WTC11 (cell line): ENCODE results near the gene CACNG3. TPM values are rescaled to one million over a fixed set of nuclear protein-coding genes. Genes with fewer than 3 reads are reported as not detected.

Experiments used
- ATAC-seq: fragments of 200-7000 bp; cut with Tn5 transposase; 2 replicates; pipeline ENCODE4 v1.10.0; 2021; ENCODE audit warnings: mild to moderate bottlenecking, moderate library complexity
- CTCF ChIA-PET: fragments of 300-600 bp; sonication (Branson Sonifier 250); formaldehyde crosslinking; loops from one replicate; lab custom pipeline; 2021; ENCODE audit warnings: antibody characterized with exemption; lab: Charles Lee
- POLR2A ChIA-PET: fragments of 350-600 bp; sonication (Branson Sonifier 250); formaldehyde crosslinking; loops from one replicate; lab custom pipeline; 2021; ENCODE audit warnings: antibody characterized with exemption; lab: Charles Lee
- DNase-seq: peaks from one replicate; pipeline ENCODE4 v3.0.0; 2021; ENCODE audit warnings: low spot score
- H3K27ac Mint-ChIP-seq: 2 replicates; pipeline ENCODE4 v1.8.0; 2021; ENCODE audit warnings: mixed read lengths
- H3K27me3 Mint-ChIP-seq: 2 replicates; pipeline ENCODE4 v1.8.0; 2021; ENCODE audit warnings: low read depth, mild to moderate bottlenecking, moderate library complexity, mixed read lengths
- H3K36me3 Mint-ChIP-seq: 2 replicates; pipeline ENCODE4 v1.8.0; 2021; ENCODE audit warnings: mixed read lengths
- H3K4me1 Mint-ChIP-seq: 2 replicates; pipeline ENCODE4 v1.8.0; 2022; ENCODE audit warnings: mixed read lengths
- H3K4me3 Mint-ChIP-seq: 2 replicates; pipeline ENCODE4 v1.8.0; 2021; ENCODE audit warnings: mild to moderate bottlenecking, moderate library complexity, mixed read lengths
- H3K9me3 Mint-ChIP-seq: 2 replicates; pipeline ENCODE4 v1.8.0; 2021; ENCODE audit warnings: mixed read lengths
- CREB1 ChIP-seq: sonication (generic); formaldehyde crosslinking; IDR thresholded peaks from 2 replicates; pipeline ENCODE4 v1.8.0; 2023; ENCODE audit warnings: mild to moderate bottlenecking, missing genetic modification reagents
- CTCF ChIP-seq: fragments of 200-600 bp; IDR thresholded peaks from 2 replicates; pipeline ENCODE4 v1.8.0; 2022; ENCODE audit warnings: antibody characterized with exemption
- EMX1 ChIP-seq: fragments of 250-450 bp; sonication (Bioruptor Pico); IDR thresholded peaks from 2 replicates; pipeline ENCODE4 v1.8.0; 2021; ENCODE audit warnings: mild to moderate bottlenecking
- JUN ChIP-seq: sonication (generic); formaldehyde crosslinking; IDR thresholded peaks from 2 replicates; pipeline ENCODE4 v1.8.0; 2023; ENCODE audit warnings: mild to moderate bottlenecking, missing genetic modification reagents
- MYBL2 ChIP-seq: sonication (generic); formaldehyde crosslinking; IDR thresholded peaks from 2 replicates; pipeline ENCODE4 v1.8.1; 2023; ENCODE audit warnings: mild to moderate bottlenecking, moderate library complexity, missing genetic modification reagents
- NFE2L1 ChIP-seq: sonication (generic); formaldehyde crosslinking; IDR thresholded peaks from 2 replicates; pipeline ENCODE4 v1.8.1; 2023; ENCODE audit warnings: missing genetic modification reagents
- NFYB ChIP-seq: sonication (generic); formaldehyde crosslinking; conservative IDR thresholded peaks from 2 replicates; pipeline ENCODE4 v1.8.0; 2022; ENCODE audit warnings: low read depth, missing genetic modification reagents
- NR2C2 ChIP-seq: sonication (generic); formaldehyde crosslinking; IDR thresholded peaks from 2 replicates; pipeline ENCODE4 v1.8.0; 2022; ENCODE audit warnings: mild to moderate bottlenecking, missing genetic modification reagents
- RORB ChIP-seq: fragments of 250-450 bp; sonication (Bioruptor Pico); IDR thresholded peaks from 2 replicates; pipeline ENCODE4 v1.9.0; 2021; ENCODE audit warnings: mild to moderate bottlenecking
- TP53 ChIP-seq: sonication (generic); formaldehyde crosslinking; IDR thresholded peaks from 2 replicates; pipeline ENCODE4 v1.8.1; 2023; ENCODE audit warnings: mild to moderate bottlenecking, missing genetic modification reagents
- ZBTB21 ChIP-seq: sonication (generic); formaldehyde crosslinking; IDR thresholded peaks from 2 replicates; pipeline ENCODE4 v1.8.1; 2023; ENCODE audit warnings: mild to moderate bottlenecking, missing genetic modification reagents, borderline replicate concordance
- ZMAT4 ChIP-seq: fragments of 250-450 bp; sonication (Bioruptor Pico); IDR thresholded peaks from 2 replicates; pipeline ENCODE4 v1.9.0; 2021; ENCODE audit warnings: mild to moderate bottlenecking
- ZNF121 ChIP-seq: sonication (generic); formaldehyde crosslinking; IDR thresholded peaks from 2 replicates; pipeline ENCODE4 v1.8.0; 2023; ENCODE audit warnings: missing genetic modification reagents
- ZNF263 ChIP-seq: sonication (generic); formaldehyde crosslinking; IDR thresholded peaks from 2 replicates; pipeline ENCODE4 v1.8.1; 2022; ENCODE audit warnings: low read depth, mild to moderate bottlenecking, moderate library complexity, missing genetic modification reagents
- ZNF317 ChIP-seq: sonication (generic); formaldehyde crosslinking; IDR thresholded peaks from 2 replicates; pipeline ENCODE4 v1.8.1; 2023; ENCODE audit warnings: low read depth, mild to moderate bottlenecking, moderate library complexity, missing genetic modification reagents, borderline replicate concordance
- ZNF671 ChIP-seq: fragments of 250-450 bp; sonication (Bioruptor Pico); IDR thresholded peaks from 2 replicates; pipeline ENCODE4 v1.8.0; 2021; ENCODE audit warnings: mild to moderate bottlenecking
- total RNA-seq: library from RNA; stranded (reverse); gene quantifications from 3 replicates; pipeline ENCODE4 v1.2.3, GENCODE V29; 2021
- TF ChIP-seq, protein P1 (sequence below): sonication (generic); formaldehyde crosslinking; IDR thresholded peaks from 2 replicates; pipeline ENCODE4 v1.8.1; 2023; ENCODE audit warnings: mild to moderate bottlenecking, missing genetic modification reagents, moderate library complexity
- TF ChIP-seq, protein P2 (sequence below): sonication (generic); formaldehyde crosslinking; IDR thresholded peaks from 2 replicates; pipeline ENCODE4 v1.8.1; 2023; ENCODE audit warnings: mild to moderate bottlenecking, missing genetic modification reagents, borderline replicate concordance
- TF ChIP-seq, protein P3 (sequence below): sonication (generic); formaldehyde crosslinking; IDR thresholded peaks from 2 replicates; pipeline ENCODE4 v1.8.1; 2022; ENCODE audit warnings: missing genetic modification reagents, borderline replicate concordance

Gene CACNG3
- total RNA-seq, 1 experiment from 2014 or later: not detected

- TF ChIP-seq CTCF (no peak), JUN (peak; percentile 93), RORB (CRISPR knock-in tag) (no peak), ZNF317 (CRISPR knock-in tag) (0 out of 2 replicates have a peak, but pooled peaks have one; percentile 58), ZNF263 (CRISPR knock-in tag) (no peak), CREB1 (CRISPR knock-in tag) (peak; percentile 93), ZMAT4 (CRISPR knock-in tag) (no peak), NFYB (CRISPR knock-in tag) (peak; percentile 39; the same call in 1 of the 2 replicates), NR2C2 (peak; percentile 79), TP53 (CRISPR knock-in tag) (peak; percentile 92), ZNF671 (CRISPR knock-in tag) (no peak), NFE2L1 (CRISPR knock-in tag) (peak; percentile 88), ZBTB21 (peak; percentile 71; the same call in 1 of the 2 replicates), EMX1 (CRISPR knock-in tag) (no peak), MYBL2 (CRISPR knock-in tag) (peak; percentile 81)
- TF ChIP-seq, protein P1, sequence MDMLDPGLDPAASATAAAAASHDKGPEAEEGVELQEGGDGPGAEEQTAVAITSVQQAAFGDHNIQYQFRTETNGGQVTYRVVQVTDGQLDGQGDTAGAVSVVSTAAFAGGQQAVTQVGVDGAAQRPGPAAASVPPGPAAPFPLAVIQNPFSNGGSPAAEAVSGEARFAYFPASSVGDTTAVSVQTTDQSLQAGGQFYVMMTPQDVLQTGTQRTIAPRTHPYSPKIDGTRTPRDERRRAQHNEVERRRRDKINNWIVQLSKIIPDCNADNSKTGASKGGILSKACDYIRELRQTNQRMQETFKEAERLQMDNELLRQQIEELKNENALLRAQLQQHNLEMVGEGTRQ (CRISPR knock-in tag): no peak
- TF ChIP-seq, protein P2, sequence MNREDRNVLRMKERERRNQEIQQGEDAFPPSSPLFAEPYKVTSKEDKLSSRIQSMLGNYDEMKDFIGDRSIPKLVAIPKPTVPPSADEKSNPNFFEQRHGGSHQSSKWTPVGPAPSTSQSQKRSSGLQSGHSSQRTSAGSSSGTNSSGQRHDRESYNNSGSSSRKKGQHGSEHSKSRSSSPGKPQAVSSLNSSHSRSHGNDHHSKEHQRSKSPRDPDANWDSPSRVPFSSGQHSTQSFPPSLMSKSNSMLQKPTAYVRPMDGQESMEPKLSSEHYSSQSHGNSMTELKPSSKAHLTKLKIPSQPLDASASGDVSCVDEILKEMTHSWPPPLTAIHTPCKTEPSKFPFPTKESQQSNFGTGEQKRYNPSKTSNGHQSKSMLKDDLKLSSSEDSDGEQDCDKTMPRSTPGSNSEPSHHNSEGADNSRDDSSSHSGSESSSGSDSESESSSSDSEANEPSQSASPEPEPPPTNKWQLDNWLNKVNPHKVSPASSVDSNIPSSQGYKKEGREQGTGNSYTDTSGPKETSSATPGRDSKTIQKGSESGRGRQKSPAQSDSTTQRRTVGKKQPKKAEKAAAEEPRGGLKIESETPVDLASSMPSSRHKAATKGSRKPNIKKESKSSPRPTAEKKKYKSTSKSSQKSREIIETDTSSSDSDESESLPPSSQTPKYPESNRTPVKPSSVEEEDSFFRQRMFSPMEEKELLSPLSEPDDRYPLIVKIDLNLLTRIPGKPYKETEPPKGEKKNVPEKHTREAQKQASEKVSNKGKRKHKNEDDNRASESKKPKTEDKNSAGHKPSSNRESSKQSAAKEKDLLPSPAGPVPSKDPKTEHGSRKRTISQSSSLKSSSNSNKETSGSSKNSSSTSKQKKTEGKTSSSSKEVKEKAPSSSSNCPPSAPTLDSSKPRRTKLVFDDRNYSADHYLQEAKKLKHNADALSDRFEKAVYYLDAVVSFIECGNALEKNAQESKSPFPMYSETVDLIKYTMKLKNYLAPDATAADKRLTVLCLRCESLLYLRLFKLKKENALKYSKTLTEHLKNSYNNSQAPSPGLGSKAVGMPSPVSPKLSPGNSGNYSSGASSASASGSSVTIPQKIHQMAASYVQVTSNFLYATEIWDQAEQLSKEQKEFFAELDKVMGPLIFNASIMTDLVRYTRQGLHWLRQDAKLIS (CRISPR knock-in tag): peak; percentile 88; the same call in 1 of the 2 replicates
- TF ChIP-seq, all 79 proteins: peak for 45
Measured at GRCh38 chr16:24255456-24256371, at the start of gene CACNG3 (continued).

DNA sequence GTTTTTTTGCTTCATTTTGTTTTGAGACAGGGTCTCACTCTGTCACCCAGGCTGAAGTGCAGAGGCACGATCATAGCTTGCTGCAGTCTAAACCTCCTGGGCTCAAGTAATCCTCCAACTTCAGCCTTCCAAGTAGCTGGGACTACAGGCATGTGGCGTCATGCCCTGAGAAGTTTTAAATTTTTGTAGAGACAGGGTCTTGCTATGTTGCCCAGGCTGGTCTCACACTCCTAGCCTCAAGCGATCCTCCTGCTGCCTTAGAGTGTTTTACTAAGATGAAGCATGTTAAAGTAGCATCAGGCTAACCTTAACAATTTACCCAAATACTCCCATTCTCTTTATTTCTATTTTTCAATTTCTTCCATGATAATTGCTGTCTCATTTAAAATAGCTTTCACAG lies 49.2 kb upstream of the CACNG3 start:
- POLR2A ChIA-PET: interaction anchor here (0.6 kb wide), 1 partner anchor 493 kb away, joined by 3 read pairs; no protein-coding TSS in a partner anchor
- no peaks in the 10 kb centered on the region; the same call in 1 of the 2 replicates for H3K27me3 Mint-ChIP-seq
- peaks cover 2% of the 10 kb centered on the region for H3K36me3 Mint-ChIP-seq
- CTCF ChIA-PET: interaction anchor here (1.0 to 2.4 kb wide), 2 partner anchors 46 kb away, joined by 3 to 21 read pairs; no protein-coding TSS in a partner anchor
- peaks cover 40% of the 10 kb centered on the region for H3K4me1 Mint-ChIP-seq
- H3K27ac Mint-ChIP-seq: no peak overlapping the region
- DNase-seq (no peak), ATAC-seq (no peak)
- H3K9me3 Mint-ChIP-seq: peaks cover 12% of the 10 kb centered on the region
- no peak overlapping the region for H3K4me3 Mint-ChIP-seq
- TF ChIP-seq ZNF121 (CRISPR knock-in tag): peak; percentile 92
- TF ChIP-seq, protein P3, sequence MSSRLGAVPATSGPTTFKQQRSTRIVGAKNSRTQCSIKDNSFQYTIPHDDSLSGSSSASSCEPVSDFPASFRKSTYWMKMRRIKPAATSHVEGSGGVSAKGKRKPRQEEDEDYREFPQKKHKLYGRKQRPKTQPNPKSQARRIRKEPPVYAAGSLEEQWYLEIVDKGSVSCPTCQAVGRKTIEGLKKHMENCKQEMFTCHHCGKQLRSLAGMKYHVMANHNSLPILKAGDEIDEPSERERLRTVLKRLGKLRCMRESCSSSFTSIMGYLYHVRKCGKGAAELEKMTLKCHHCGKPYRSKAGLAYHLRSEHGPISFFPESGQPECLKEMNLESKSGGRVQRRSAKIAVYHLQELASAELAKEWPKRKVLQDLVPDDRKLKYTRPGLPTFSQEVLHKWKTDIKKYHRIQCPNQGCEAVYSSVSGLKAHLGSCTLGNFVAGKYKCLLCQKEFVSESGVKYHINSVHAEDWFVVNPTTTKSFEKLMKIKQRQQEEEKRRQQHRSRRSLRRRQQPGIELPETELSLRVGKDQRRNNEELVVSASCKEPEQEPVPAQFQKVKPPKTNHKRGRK (CRISPR knock-in tag): no peak
